HEK293 (cell line): ENCODE data around the gene C20orf173.

ENCODE experiments used
- CTCF ChIA-PET: fragments of 350-600 bp; formaldehyde crosslinking; extraction: SDS; loops from one replicate; lab custom pipeline; 2021; ENCODE audit warnings: antibody characterized with exemption; lab: Yijun Ruan, JAX
- POLR2A ChIA-PET: fragments of 300-600 bp; formaldehyde crosslinking; extraction: SDS; loops from one replicate; lab custom pipeline; 2020; ENCODE audit warnings: antibody characterized with exemption, inconsistent platforms; lab: Yijun Ruan, JAX
- H3K27ac ChIP-seq: fragments of 200-500 bp; sonication (Bioruptor generic); 2 replicates; pipeline ENCODE4 v1.5.1; 2014; ENCODE audit warnings: low read depth, low read length, control low read depth, inconsistent platforms; ENCODE audit errors: extremely low read depth
- H3K36me3 ChIP-seq, 2 experiments: fragments of 200-500 bp in 1 of 2; sonication (Bioruptor generic) in 1 of 2; 1 replicate in 1 of 2; 2 replicates in 1 of 2; pipeline ENCODE4 v1.5.1; 2014 to 2017; ENCODE audit warnings: inconsistent platforms in 2 of 2, low read length in 2 of 2; ENCODE audit not compliant: control insufficient read depth in 2 of 2, insufficient read depth in 1 of 2
- H3K4me1 ChIP-seq: fragments of 200-500 bp; sonication (Bioruptor generic); 2 replicates; pipeline ENCODE4 v1.5.1; 2014; ENCODE audit warnings: mild to moderate bottlenecking, low read length, inconsistent platforms; ENCODE audit not compliant: control insufficient read depth, insufficient read depth
- H3K4me3 ChIP-seq: 2 replicates; pipeline ENCODE4 v1.5.1; 2011; ENCODE audit warnings: low read depth, mild to moderate bottlenecking, control low read depth, low read length, moderate library complexity
- H3K9me3 ChIP-seq: fragments of 200-500 bp; sonication (Bioruptor generic); 2 replicates; pipeline ENCODE4 v1.5.1; 2014; ENCODE audit warnings: low read depth, low read length, inconsistent platforms; ENCODE audit not compliant: control insufficient read depth, insufficient read depth
- CTCF ChIP-seq: fragments of 450-650 bp; formaldehyde crosslinking; IDR thresholded peaks from 2 replicates; pipeline ENCODE4 v1.5.1; 2016; ENCODE audit warnings: missing biosample characterization, missing genetic modification characterization
- HIC1 ChIP-seq: fragments of 450-650 bp; formaldehyde crosslinking; IDR thresholded peaks from 2 replicates; pipeline ENCODE4 v1.5.1; 2016; ENCODE audit warnings: missing biosample characterization, missing genetic modification characterization
- PRDM1 ChIP-seq: fragments of 450-650 bp; formaldehyde crosslinking; IDR thresholded peaks from 2 replicates; pipeline ENCODE4; 2016; ENCODE audit warnings: missing biosample characterization, missing genetic modification characterization
- SP2 ChIP-seq: fragments of 450-650 bp; formaldehyde crosslinking; IDR thresholded peaks from 2 replicates; pipeline ENCODE4 v1.5.1; 2016; ENCODE audit warnings: missing biosample characterization, missing genetic modification characterization
- ZBTB11 ChIP-seq: fragments of 450-650 bp; formaldehyde crosslinking; conservative IDR thresholded peaks from 2 replicates; pipeline ENCODE4 v1.5.1; 2016; ENCODE audit warnings: low read depth, missing biosample characterization, missing genetic modification characterization
- ZBTB17 ChIP-seq: fragments of 450-650 bp; formaldehyde crosslinking; IDR thresholded peaks from 2 replicates; pipeline ENCODE4 v1.5.1; 2016; ENCODE audit warnings: missing biosample characterization, missing genetic modification characterization
- ZBTB48 ChIP-seq: fragments of 450-650 bp; formaldehyde crosslinking; IDR thresholded peaks from 2 replicates; pipeline ENCODE4 v1.5.1; 2016; ENCODE audit warnings: missing biosample characterization, missing genetic modification characterization
- ZBTB7A ChIP-seq: fragments of 450-650 bp; formaldehyde crosslinking; IDR thresholded peaks from 2 replicates; pipeline ENCODE4 v1.5.1; 2016; ENCODE audit warnings: low read depth, missing biosample characterization, missing genetic modification characterization
- ZBTB8A ChIP-seq: fragments of 450-650 bp; formaldehyde crosslinking; IDR thresholded peaks from 2 replicates; pipeline ENCODE4 v1.5.1; 2016; ENCODE audit warnings: missing biosample characterization, missing genetic modification characterization
- ZIC2 ChIP-seq: fragments of 450-650 bp; formaldehyde crosslinking; IDR thresholded peaks from 2 replicates; pipeline ENCODE4 v1.5.1; 2016; ENCODE audit warnings: missing biosample characterization, missing genetic modification characterization
- ZNF140 ChIP-seq: fragments of 450-650 bp; formaldehyde crosslinking; IDR thresholded peaks from 2 replicates; pipeline ENCODE4 v1.5.1; 2016; ENCODE audit warnings: missing biosample characterization, missing genetic modification characterization
- ZNF211 ChIP-seq: fragments of 450-650 bp; formaldehyde crosslinking; IDR thresholded peaks from 2 replicates; pipeline ENCODE4 v1.5.1; 2016; ENCODE audit warnings: low read depth, missing biosample characterization, missing genetic modification characterization
- ZNF214 ChIP-seq: fragments of 450-650 bp; formaldehyde crosslinking; IDR thresholded peaks from 2 replicates; pipeline ENCODE4 v1.5.1; 2017; ENCODE audit warnings: missing biosample characterization, mild to moderate bottlenecking, missing genetic modification characterization, borderline replicate concordance
- ZNF24 ChIP-seq: fragments of 450-650 bp; formaldehyde crosslinking; IDR thresholded peaks from 2 replicates; pipeline ENCODE4 v1.5.1; 2016; ENCODE audit warnings: missing biosample characterization, missing genetic modification characterization
- ZNF280C ChIP-seq: fragments of 450-650 bp; formaldehyde crosslinking; IDR thresholded peaks from 2 replicates; pipeline ENCODE4 v1.5.1; 2016; ENCODE audit warnings: missing biosample characterization, missing genetic modification characterization
- ZNF549 ChIP-seq: fragments of 450-650 bp; IDR thresholded peaks from 2 replicates; pipeline ENCODE4 v1.5.1; 2018; ENCODE audit warnings: missing biosample characterization, missing genetic modification characterization, mild to moderate bottlenecking, inconsistent platforms, moderate library complexity
- ZNF560 ChIP-seq: fragments of 450-650 bp; formaldehyde crosslinking; IDR thresholded peaks from 2 replicates; pipeline ENCODE4 v1.5.1; 2017; ENCODE audit warnings: missing biosample characterization, missing genetic modification characterization, borderline replicate concordance
- ZNF654 ChIP-seq: fragments of 450-650 bp; formaldehyde crosslinking; IDR thresholded peaks from 2 replicates; pipeline ENCODE4 v1.5.1; 2016; ENCODE audit warnings: low read depth, missing biosample characterization, missing genetic modification characterization
- ZSCAN5A ChIP-seq: fragments of 450-650 bp; formaldehyde crosslinking; IDR thresholded peaks from 2 replicates; pipeline ENCODE4 v1.5.1; 2016; ENCODE audit warnings: missing biosample characterization, missing genetic modification characterization

C20orf173 gene

GRCh38 chr20:35561268-35561667 is 31.8 kb upstream of the C20orf173 start:
- H3K4me3 ChIP-seq = no peak overlapping the region
- peaks cover 0 to 31% of the 10 kb centered on the region in 2 experiments; a peak in 1 of 3 replicates for H3K36me3 ChIP-seq
- H3K27ac ChIP-seq = no peak overlapping the region
- no peaks in the 10 kb centered on the region for H3K9me3 ChIP-seq
- CTCF ChIA-PET = interaction anchor here (0.5 to 1.2 kb wide), 5 partner anchors 8 to 406 kb away, joined by 3 read pairs; no protein-coding TSS in a partner anchor
- H3K4me1 ChIP-seq = no peaks in the 10 kb centered on the region
- POLR2A ChIA-PET = interaction anchor here (0.7 to 1.1 kb wide), 3 partner anchors 9 to 55 kb away, joined by 3 to 5 read pairs (median 3); partner anchors contain the start of gene SPAG4
- peak; percentile 30; the same call in 1 of the 2 replicates for TF ChIP-seq ZNF654 (tag by site-specific recombination)
- TF ChIP-seq ZBTB8A (tag by site-specific recombination) = peak; percentile 68
- peak; percentile 50; the same call in 1 of the 2 replicates for TF ChIP-seq PRDM1 (tag by site-specific recombination)
- TF ChIP-seq HIC1 (tag by site-specific recombination) = no peak
- TF ChIP-seq CTCF (tag by site-specific recombination) = peak; percentile 63
- TF ChIP-seq ZBTB17 (tag by site-specific recombination) = peak; percentile 98

- ChIA-PET CTCF (interaction anchor here (1.1 kb wide), 1 partner anchor 9 kb away, joined by 3 read pairs; no protein-coding TSS in a partner anchor), POLR2A (interaction anchor here (1.1 to 1.2 kb wide), 2 partner anchors 9 to 10 kb away, joined by 3 read pairs; no protein-coding TSS in a partner anchor)
- Histone ChIP-seq H3K36me3 (peaks cover 0 to 39% of the 10 kb centered on the region in 2 experiments; a peak in 1 of 3 replicates), H3K9me3 (no peaks in the 10 kb centered on the region), H3K4me1 (no peaks in the 10 kb centered on the region), H3K27ac (no peak overlapping the region), H3K4me3 (no peak overlapping the region)
- no peak for TF ChIP-seq ZNF280C (tag by site-specific recombination)
- TF ChIP-seq SP2 (tag by site-specific recombination) = no peak
- TF ChIP-seq ZIC2 (tag by site-specific recombination) = no peak
- TF ChIP-seq ZNF214 = no peak
- no peak for TF ChIP-seq ZNF549 (tag by site-specific recombination)
Observed at GRCh38 chr20:35560541-35560940, 31.1 kb upstream of the C20orf173 start.

GRCh38 chr20:35560105-35560511 is 30.7 kb upstream of the C20orf173 start:
- Histone ChIP-seq H3K4me3 (no peak overlapping the region), H3K36me3 (peaks cover 0 to 43% of the 10 kb centered on the region in 2 experiments; a peak in 1 of 3 replicates), H3K9me3 (no peaks in the 10 kb centered on the region), H3K4me1 (no peaks in the 10 kb centered on the region), H3K27ac (no peak overlapping the region)
- ChIA-PET CTCF (interaction anchor here (1.1 kb wide), 1 partner anchor 9 kb away, joined by 3 read pairs; no protein-coding TSS in a partner anchor), POLR2A (interaction anchor here (0.6 to 1.2 kb wide), 2 partner anchors 10 to 34 kb away, joined by 3 read pairs; no protein-coding TSS in a partner anchor)
- no peak for TF ChIP-seq ZBTB7A (tag by site-specific recombination)
- no peak for TF ChIP-seq ZBTB48 (tag by site-specific recombination)
- no peak for TF ChIP-seq ZNF211 (tag by site-specific recombination)
- TF ChIP-seq ZSCAN5A (tag by site-specific recombination) = no peak
- TF ChIP-seq ZNF140 = no peak
- no peak for TF ChIP-seq ZNF24
- no peak for TF ChIP-seq ZNF560
- no peak for TF ChIP-seq ZBTB11 (tag by site-specific recombination)
